Psoas muscle (tissue), 8 donors: Measurements from ENCODE around the gene SNRPD3. TPM values are rescaled to one million over a fixed set of nuclear protein-coding genes. Genes with fewer than 3 reads are reported as not detected.
A peak's percentile ranks its signal among the peaks of the same experiment; 100 is the strongest.
"Not testable (repeated sequence)": the region's sequence is repeated elsewhere in the genome, so short reads cannot be mapped to it uniquely, and the experiment has no call there.

Experiments
- ATAC-seq, 4 donors: fragments of 200-7000 bp; cut with Tn5 transposase; one replicate each; pipeline ENCODE4 v1.9.1; 2020; ENCODE audit warnings: moderate library complexity in 3 of 4, mild to moderate bottlenecking in 2 of 4
- DNase-seq, 2 donors: peaks; one replicate each; pipeline ENCODE4 v3.0.0-alpha.2; 2020
- H3K27ac ChIP-seq: fragments of 200-600 bp; one replicate; pipeline ENCODE4 v1.8.0; 2022
- H3K27me3 ChIP-seq, 3 donors: fragments of 200-600 bp in 1 of 3; one replicate each; pipeline versions ENCODE4 v1.6.1 to v1.8.0; 2013 to 2022; ENCODE audit warnings: low read length in 2 of 3, mild to moderate bottlenecking in 2 of 3, moderate library complexity in 1 of 3; ENCODE audit not compliant: insufficient read depth in 3 of 3
- H3K36me3 ChIP-seq, 2 donors: fragments of 200-600 bp in 1 of 2; one replicate each; pipeline versions ENCODE4 v1.6.1 to v1.8.0; 2013 to 2022; ENCODE audit warnings: low read depth in 1 of 2, mild to moderate bottlenecking in 1 of 2, moderate library complexity in 1 of 2; ENCODE audit not compliant: insufficient read depth in 1 of 2
- H3K4me1 ChIP-seq: fragments of 200-600 bp; one replicate; pipeline ENCODE4 v1.8.0; 2022
- H3K4me3 ChIP-seq: fragments of 200-600 bp; one replicate; pipeline ENCODE4 v1.8.0; 2022; ENCODE audit warnings: mild to moderate bottlenecking
- H3K9me3 ChIP-seq: fragments of 200-600 bp; one replicate; pipeline ENCODE4 v1.8.0; 2022
- WGBS, 3 donors: extraction: QIAGEN DNeasy Blood & Tissue Kit; methylation state at CpG; one replicate each; pipeline versions ENCODE4 v1.1.6 to v1.1.7; 2013; 5-methylcytosine and 5-hydroxymethylcytosine counted together
- intact Hi-C, 2 donors: fragments of 100-400 bp; cut with DNase I; formaldehyde crosslinking; loops; one replicate each; pipeline versions ENCODE4 v1.11.0 to v1.14.2; 2022
- polyA plus RNA-seq, 3 donors: library from polyadenylated mRNA; stranded (reverse); fragments of 200-250 nt; gene quantifications; one replicate each; pipeline ENCODE4 v1.2.3, GENCODE V29; 2013
- total RNA-seq, 4 donors: library from RNA; stranded (reverse); fragmentation: NEBNext Ultra II Directional in 2 of 4; extraction: Animal tissue kit (Norgen Biotek cat#: 25700) in 2 of 4; gene quantifications; one replicate each; pipeline versions ENCODE4 v1.2.1 to v1.2.4, GENCODE V29; 2021 to 2023
- TF ChIP-seq, protein P1 (sequence below): fragments of 200-600 bp; IDR thresholded peaks from one replicate; pipeline ENCODE4 v1.8.0; 2022; ENCODE audit warnings: antibody characterized with exemption
- donor health status: healthy with polysubstance abuse.
- donor health status: DM: no; HTN: no; CAD: no; lungs with moderate emphysema.
- donor health status: Bipolar disorder and iron deficiency.
- donor health status: healthy.
- donor health status: DM: yes; HTN: yes; CAD: no.
- donor health status: DM: no; HTN: no; CAD: no.
- donor health status: DM: no; HTN: no; CAD: no.
- donor health status: DM: yes; HTN: yes; CAD: no.

SNRPD3 gene
- total and polyA plus RNA-seq, 7 donors = 68.8 to 129 (median 82.7) TPM

DNA sequence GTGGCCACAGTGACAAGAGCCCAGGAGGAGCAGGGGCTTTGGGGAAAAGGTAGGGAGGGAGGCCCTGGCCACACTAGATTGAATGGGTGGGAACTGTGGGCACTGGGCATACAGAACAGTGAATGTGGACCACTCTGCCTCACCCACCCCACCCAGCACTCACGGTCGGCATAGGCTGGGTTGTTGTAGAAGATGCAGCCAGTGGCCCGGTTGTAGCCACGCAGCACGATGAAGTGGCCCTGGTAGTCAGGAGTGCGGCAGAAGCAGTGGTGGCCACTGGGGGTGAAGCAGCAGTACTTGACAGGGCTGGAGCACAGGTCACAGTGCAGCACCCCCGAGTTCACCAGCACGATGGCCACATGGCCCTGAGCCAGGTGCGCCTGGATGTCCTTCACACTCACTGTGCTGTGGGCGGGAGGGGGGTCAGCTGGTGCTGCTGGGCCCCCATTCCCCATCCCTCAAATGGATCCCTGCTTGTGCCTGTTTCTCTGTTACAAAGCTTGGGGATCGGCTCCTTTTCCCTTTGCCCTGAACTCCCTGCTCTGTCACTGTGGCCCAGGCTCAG lies 12.0 kb upstream of the SNRPD3 start:
- WGBS, 3 donors = 73 to 80% (median 75%) methylated on average over 11 of the region's 11 CpGs
- peak in 1 of 2 donors; percentile 60 for DNase-seq
- TF ChIP-seq, protein P1, sequence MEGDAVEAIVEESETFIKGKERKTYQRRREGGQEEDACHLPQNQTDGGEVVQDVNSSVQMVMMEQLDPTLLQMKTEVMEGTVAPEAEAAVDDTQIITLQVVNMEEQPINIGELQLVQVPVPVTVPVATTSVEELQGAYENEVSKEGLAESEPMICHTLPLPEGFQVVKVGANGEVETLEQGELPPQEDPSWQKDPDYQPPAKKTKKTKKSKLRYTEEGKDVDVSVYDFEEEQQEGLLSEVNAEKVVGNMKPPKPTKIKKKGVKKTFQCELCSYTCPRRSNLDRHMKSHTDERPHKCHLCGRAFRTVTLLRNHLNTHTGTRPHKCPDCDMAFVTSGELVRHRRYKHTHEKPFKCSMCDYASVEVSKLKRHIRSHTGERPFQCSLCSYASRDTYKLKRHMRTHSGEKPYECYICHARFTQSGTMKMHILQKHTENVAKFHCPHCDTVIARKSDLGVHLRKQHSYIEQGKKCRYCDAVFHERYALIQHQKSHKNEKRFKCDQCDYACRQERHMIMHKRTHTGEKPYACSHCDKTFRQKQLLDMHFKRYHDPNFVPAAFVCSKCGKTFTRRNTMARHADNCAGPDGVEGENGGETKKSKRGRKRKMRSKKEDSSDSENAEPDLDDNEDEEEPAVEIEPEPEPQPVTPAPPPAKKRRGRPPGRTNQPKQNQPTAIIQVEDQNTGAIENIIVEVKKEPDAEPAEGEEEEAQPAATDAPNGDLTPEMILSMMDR = no peak
- intact Hi-C loops = no loop called here
- peak overlapping the region; percentile 83 for H3K27ac ChIP-seq
- no peaks in the 10 kb centered on the region for H3K9me3 ChIP-seq
- H3K36me3 ChIP-seq = peaks cover 14 to 77% of the 10 kb centered on the region in 2 donors
- no peak overlapping the region for H3K4me3 ChIP-seq
- peaks cover 49% of the 10 kb centered on the region for H3K4me1 ChIP-seq
- H3K27me3 ChIP-seq = no peaks in the 10 kb centered on the region
- ATAC-seq = no peak

DNA sequence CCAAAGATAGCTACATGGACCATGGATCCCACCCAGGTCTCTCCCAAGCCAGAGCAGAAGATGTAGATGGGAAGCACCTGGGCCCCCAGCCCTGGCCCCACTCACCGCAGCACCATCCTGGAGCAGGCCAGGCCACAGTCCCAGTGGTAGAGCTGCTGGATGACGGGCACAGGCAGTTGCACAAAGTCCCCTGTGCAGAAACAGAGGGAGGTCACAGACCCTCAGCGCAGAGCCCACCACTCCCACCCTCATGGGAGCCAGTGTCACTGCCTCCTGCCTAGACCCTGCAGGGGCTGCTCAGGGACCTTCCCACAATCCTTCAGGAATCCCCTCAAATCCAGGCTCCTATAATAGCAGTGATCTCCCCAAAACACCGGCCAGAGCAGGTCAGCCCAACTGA lies 7.0 kb upstream of the SNRPD3 start:
- Histone ChIP-seq H3K4me1 (peaks cover 50% of the 10 kb centered on the region), H3K27me3 (no peaks in the 10 kb centered on the region), H3K27ac (no peak overlapping the region), H3K4me3 (no peak overlapping the region), H3K36me3 (peaks cover 4 to 54% of the 10 kb centered on the region in 2 donors), H3K9me3 (no peaks in the 10 kb centered on the region)
- DNase-seq (no peak), ATAC-seq (no peak)
- WGBS, 3 donors = 90 to 95% (median 93%) methylated on average over 4 of the region's 4 CpGs
- intact Hi-C loops = no loop called here
- TF ChIP-seq, protein P1 = no peak

DNA sequence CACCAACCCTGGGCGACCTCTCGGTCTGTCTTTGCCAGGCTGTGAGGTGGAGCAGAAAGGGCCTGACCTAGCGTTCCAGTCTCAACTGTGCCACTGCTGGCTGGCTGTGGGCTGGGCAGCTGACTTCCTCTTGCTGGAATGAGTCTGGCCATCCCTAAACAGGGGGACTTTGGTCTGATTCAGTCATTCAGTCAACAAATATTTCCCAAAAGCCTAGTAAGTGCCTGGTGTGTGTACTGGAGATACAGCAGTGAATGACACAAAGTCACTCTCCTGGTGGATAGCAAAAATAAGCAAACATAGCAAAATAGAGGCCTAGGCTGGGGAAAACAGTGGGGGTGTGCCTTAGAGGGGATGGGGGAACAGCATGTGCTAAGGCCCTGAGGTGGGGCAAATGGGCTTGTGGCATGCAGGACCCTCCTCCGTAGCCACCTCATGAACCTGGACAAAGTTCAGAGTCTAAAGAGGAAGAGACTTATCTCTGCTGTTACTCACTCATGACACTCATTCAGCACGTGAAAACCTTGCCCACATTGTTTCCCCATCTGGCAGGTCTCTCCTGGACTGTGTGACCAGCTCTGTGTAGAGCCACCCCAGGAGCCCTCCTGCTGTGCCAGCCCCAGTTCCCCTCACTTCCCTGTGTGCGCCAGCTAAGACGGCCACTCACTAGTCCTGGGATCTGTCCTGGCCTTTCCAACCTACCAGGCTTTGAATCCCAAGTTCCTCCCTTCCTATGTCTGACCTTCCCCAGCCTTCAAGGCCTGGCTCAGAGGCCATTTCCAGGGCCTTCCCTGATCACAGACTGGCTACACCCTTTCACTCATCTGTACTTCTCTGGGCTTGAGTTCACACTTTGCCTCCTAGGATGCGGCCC lies 5.5 kb upstream of the SNRPD3 start:
- ATAC-seq (no peak), DNase-seq (no peak)
- H3K9me3 ChIP-seq = no peaks in the 10 kb centered on the region
- H3K4me1 ChIP-seq = peaks cover 41% of the 10 kb centered on the region
- intact Hi-C loops = loop anchor here in 1 of 2 donors (10.0 kb wide), 1 partner anchor 635 kb away; no protein-coding TSS in a partner anchor
- no peak overlapping the region for H3K27ac ChIP-seq
- WGBS, 3 donors = 61 to 79% (median 63%) methylated on average over 8 of the region's 8 CpGs
- no peak overlapping the region for H3K4me3 ChIP-seq
- TF ChIP-seq, protein P1 = no peak
- peaks cover 4 to 45% of the 10 kb centered on the region in 2 donors for H3K36me3 ChIP-seq
- H3K27me3 ChIP-seq = no peaks in the 10 kb centered on the region

DNA sequence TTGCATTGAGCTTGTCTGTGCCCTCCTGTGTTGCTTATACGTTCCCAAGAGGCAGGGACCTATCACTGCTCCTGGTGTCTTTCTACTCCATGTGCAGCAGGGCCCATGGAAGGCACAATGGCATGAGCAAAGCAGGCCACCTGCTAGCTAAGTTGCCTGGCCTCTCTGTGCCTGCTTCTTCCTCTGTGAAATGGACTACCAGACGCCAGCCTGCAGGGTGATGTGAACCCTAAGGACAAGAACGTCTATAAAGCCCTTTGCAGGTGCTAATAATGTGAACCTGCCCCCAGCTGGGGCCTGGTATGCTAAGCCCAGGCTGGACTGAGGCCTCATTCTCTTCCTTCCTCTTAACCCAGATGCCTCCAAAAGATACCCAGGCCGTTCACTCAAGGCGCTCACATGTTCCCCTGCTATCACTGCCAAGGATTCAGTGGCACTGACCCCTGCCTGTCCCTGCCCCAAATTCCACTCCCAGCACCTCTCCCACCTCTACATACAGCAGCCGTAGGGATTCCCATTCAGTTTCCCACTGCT lies 4.8 kb upstream of the SNRPD3 start:
- TF ChIP-seq, protein P1 = no peak
- Histone ChIP-seq H3K27me3 (no peaks in the 10 kb centered on the region), H3K4me3 (no peak overlapping the region), H3K4me1 (peaks cover 39% of the 10 kb centered on the region), H3K27ac (no peak overlapping the region), H3K36me3 (peaks cover 4 to 45% of the 10 kb centered on the region in 2 donors), H3K9me3 (no peaks in the 10 kb centered on the region)
- DNase-seq = no peak
- ATAC-seq = no peak
- WGBS, 3 donors = 51 to 71% (median 53%) methylated on average over 6 of the region's 6 CpGs
- intact Hi-C loops = loop anchor here in 1 of 2 donors (10.0 kb wide), 1 partner anchor 636 kb away; no protein-coding TSS in a partner anchor

DNA sequence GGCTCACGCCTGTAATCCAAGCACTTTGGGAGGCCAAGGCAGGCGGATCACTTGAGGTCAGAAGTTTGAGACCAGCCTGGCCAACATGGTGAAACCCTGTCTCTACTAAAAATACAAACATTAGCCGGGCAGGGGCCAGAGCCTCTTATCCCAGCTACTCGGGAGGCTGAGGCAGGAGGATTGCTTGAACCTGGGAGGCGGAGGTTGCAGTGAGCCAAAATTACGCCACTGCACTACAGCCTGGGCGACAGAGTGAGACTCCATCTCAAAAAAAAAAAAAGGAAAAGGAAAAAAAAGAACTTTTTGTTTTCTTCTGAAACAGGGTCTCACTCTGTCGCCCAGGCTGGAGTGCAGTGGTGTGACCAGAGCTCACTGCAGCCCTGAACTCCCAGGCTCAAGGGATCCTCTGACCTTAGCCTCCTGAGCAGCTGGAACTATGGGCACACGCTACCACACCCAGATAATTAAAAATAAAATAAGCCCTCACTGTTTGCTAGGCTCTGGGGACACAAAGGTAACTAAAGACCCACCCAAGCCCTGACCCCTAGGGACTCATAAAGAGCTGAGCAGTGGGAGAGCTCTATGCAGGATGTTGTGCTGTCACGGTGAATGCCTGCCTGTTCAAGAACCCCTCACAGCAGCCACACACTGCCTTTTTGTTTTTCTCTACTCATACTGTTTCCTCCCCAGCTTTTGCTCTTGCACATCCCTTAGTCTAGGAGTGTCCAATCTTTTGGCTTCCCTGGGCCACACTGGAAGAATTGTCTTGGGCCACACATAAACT lies 3.1 kb upstream of the SNRPD3 start:
- peaks cover 53% of the 10 kb centered on the region for H3K4me1 ChIP-seq
- DNase-seq, H3K9me3 ChIP-seq, H3K27me3 ChIP-seq, ATAC-seq: not testable (repeated sequence)
- peak overlapping the region; percentile 87 for H3K4me3 ChIP-seq
- peaks cover 2 to 34% of the 10 kb centered on the region in 2 donors for H3K36me3 ChIP-seq
- peak overlapping the region; percentile 95 for H3K27ac ChIP-seq
- WGBS, 3 donors = 56 to 68% (median 64%) methylated on average over 10 of the region's 10 CpGs
- intact Hi-C loops = loop anchor here in 1 of 2 donors (10.0 kb wide), 1 partner anchor 638 kb away; no protein-coding TSS in a partner anchor
